ENCODE results near the gene SRSF12.
A peak's percentile ranks its signal among the peaks of the same experiment; 100 is the strongest.
"Not testable (repeated sequence)": the region's sequence is repeated elsewhere in the genome, so short reads cannot be mapped to it uniquely, and the experiment has no call there.

The SRSF12 gene

GRCh38 chr6:89073014-89073620, 44.8 kb downstream of the SRSF12 start:
- no peak for DNase-seq (ENCODE audit: low read depth, low spot score)

GRCh38 chr6:89071036-89071435, 46.8 kb downstream of the SRSF12 start:
- no peak for DNase-seq (ENCODE audit: low read depth, low spot score)

- DNase-seq (ENCODE audit: low read depth, low spot score), result no peak
These were observed 48.2 kb downstream of the SRSF12 start for GRCh38 chr6:89069536-89070163.

GRCh38 chr6:89068695-89069094, 49.2 kb downstream of the SRSF12 start:
- DNase-seq (ENCODE audit: low read depth, low spot score), result no peak

GRCh38 chr6:89067796-89068195, 50.1 kb downstream of the SRSF12 start:
- DNase-seq (ENCODE audit: low read depth, low spot score), result no peak

GRCh38 chr6:89066940-89067646, 50.8 kb downstream of the SRSF12 start:
- no peak for DNase-seq (ENCODE audit: low read depth, low spot score)

GRCh38 chr6:89066121-89066520, 51.8 kb downstream of the SRSF12 start:
- DNase-seq (ENCODE audit: low read depth, low spot score), result not testable (repeated sequence)

- not testable (repeated sequence) for DNase-seq (ENCODE audit: low read depth, low spot score)
These were observed 52.9 kb downstream of the SRSF12 start for GRCh38 chr6:89064931-89065330.

- DNase-seq (ENCODE audit: low read depth, low spot score), result no peak
These were observed 54.0 kb downstream of the SRSF12 start for GRCh38 chr6:89063881-89064280.

- no peak for DNase-seq (ENCODE audit: low read depth, low spot score)
These were observed 58.6 kb downstream of the SRSF12 start for GRCh38 chr6:89059227-89059626.

- peak; percentile 30 for DNase-seq (ENCODE audit: low read depth, low spot score)
These were observed 59.2 kb downstream of the SRSF12 start for GRCh38 chr6:89058627-89059026.

GRCh38 chr6:89057759-89058158, 60.1 kb downstream of the SRSF12 start:
- no peak for DNase-seq (ENCODE audit: low read depth, low spot score)

- DNase-seq (ENCODE audit: low read depth, low spot score), result no peak
These were observed 63.7 kb downstream of the SRSF12 start for GRCh38 chr6:89054208-89054607.

GRCh38 chr6:89051676-89052075, 66.2 kb downstream of the SRSF12 start:
- no peak for DNase-seq (ENCODE audit: low read depth, low spot score)

- no peak for DNase-seq (ENCODE audit: low read depth, low spot score)
These were observed 67.2 kb downstream of the SRSF12 start for GRCh38 chr6:89050697-89051096.

GRCh38 chr6:89050155-89050554, 67.7 kb downstream of the SRSF12 start:
- no peak for DNase-seq (ENCODE audit: low read depth, low spot score)

GRCh38 chr6:89048985-89049384, 68.9 kb downstream of the SRSF12 start:
- DNase-seq (ENCODE audit: low read depth, low spot score), result no peak

GRCh38 chr6:89048288-89048923, 69.5 kb downstream of the SRSF12 start:
- no peak for DNase-seq (ENCODE audit: low read depth, low spot score)

- DNase-seq (ENCODE audit: low read depth, low spot score), result no peak
These were observed 70.4 kb downstream of the SRSF12 start for GRCh38 chr6:89047473-89047872.
